Right lobe of liver (tissue), 4 donors: ENCODE measurements around the gene SRCIN1.
"Not testable (repeated sequence)": the region's sequence is repeated elsewhere in the genome, so short reads cannot be mapped to it uniquely, and the experiment has no call there.

Experiments used
- POLR2A ChIP-seq: fragments of 450-650 bp; IDR thresholded peaks from one replicate; pipeline ENCODE4 v1.6.1; 2017; ENCODE audit warnings: antibody characterized with exemption, mild to moderate bottlenecking
- TF ChIP-seq, protein P1 (sequence below), 4 donors: fragments of 200-600 bp in 3 of 4; fragments of 450-650 bp in 1 of 4; IDR thresholded peaks; one replicate each; pipeline versions ENCODE4 v1.5.1 to v1.8.0; 2016 to 2022; ENCODE audit warnings: antibody characterized with exemption in 4 of 4, mild to moderate bottlenecking in 2 of 4
- donor health status: DM: no; HTN: no; CAD: no.
- donor health status: DM: no; HTN: no; CAD: no.
- donor health status: DM: no; HTN: yes; CAD: no.

- TF ChIP-seq, protein P1, sequence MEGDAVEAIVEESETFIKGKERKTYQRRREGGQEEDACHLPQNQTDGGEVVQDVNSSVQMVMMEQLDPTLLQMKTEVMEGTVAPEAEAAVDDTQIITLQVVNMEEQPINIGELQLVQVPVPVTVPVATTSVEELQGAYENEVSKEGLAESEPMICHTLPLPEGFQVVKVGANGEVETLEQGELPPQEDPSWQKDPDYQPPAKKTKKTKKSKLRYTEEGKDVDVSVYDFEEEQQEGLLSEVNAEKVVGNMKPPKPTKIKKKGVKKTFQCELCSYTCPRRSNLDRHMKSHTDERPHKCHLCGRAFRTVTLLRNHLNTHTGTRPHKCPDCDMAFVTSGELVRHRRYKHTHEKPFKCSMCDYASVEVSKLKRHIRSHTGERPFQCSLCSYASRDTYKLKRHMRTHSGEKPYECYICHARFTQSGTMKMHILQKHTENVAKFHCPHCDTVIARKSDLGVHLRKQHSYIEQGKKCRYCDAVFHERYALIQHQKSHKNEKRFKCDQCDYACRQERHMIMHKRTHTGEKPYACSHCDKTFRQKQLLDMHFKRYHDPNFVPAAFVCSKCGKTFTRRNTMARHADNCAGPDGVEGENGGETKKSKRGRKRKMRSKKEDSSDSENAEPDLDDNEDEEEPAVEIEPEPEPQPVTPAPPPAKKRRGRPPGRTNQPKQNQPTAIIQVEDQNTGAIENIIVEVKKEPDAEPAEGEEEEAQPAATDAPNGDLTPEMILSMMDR (IDR thresholded peaks at IDR 0.05), result not testable (repeated sequence)
- TF ChIP-seq POLR2A, result not testable (repeated sequence)
Observed at GRCh38 chr17:38499230-38499629, 106.5 kb downstream of the SRCIN1 start.
